H9 (cell line): ENCODE measurements around the gene PGLYRP2. TPM values are rescaled to one million over a fixed set of nuclear protein-coding genes. Genes with fewer than 3 reads are reported as not detected.

ENCODE experiments used
- DNase-seq: peaks from one replicate; pipeline ENCODE4 v3.0.0-alpha.2; 2017
- H2AFZ ChIP-seq: one replicate; pipeline ENCODE4 v1.6.1; 2013; ENCODE audit warnings: mild to moderate bottlenecking, low read length, control low read depth, moderate library complexity
- H2AK5ac ChIP-seq: 2 replicates; pipeline ENCODE4 v1.6.1; 2013; ENCODE audit warnings: low read length, control low read depth, mixed read lengths; ENCODE audit not compliant: insufficient read length
- H2BK120ac ChIP-seq: one replicate; pipeline ENCODE4 v1.6.1; 2013; ENCODE audit warnings: low read depth, mild to moderate bottlenecking, low read length, control low read depth, inconsistent platforms; ENCODE audit not compliant: poor library complexity, severe bottlenecking
- H2BK12ac ChIP-seq: 2 replicates; pipeline ENCODE4 v1.6.1; 2013; ENCODE audit warnings: low read length, control low read depth, mixed read lengths, low read depth; ENCODE audit not compliant: insufficient read length
- H2BK15ac ChIP-seq: 2 replicates; pipeline ENCODE4 v1.6.1; 2013; ENCODE audit warnings: low read depth, low read length, control low read depth
- H2BK20ac ChIP-seq: one replicate; pipeline ENCODE4 v1.6.1; 2013; ENCODE audit warnings: low read depth, mild to moderate bottlenecking, low read length, control low read depth, inconsistent platforms; ENCODE audit not compliant: poor library complexity, severe bottlenecking
- H2BK5ac ChIP-seq: 2 replicates; pipeline ENCODE4 v1.6.1; 2013; ENCODE audit warnings: low read length, control low read depth, mixed read lengths; ENCODE audit not compliant: insufficient read length
- H3K14ac ChIP-seq: 2 replicates; pipeline ENCODE4 v1.6.1; 2013; ENCODE audit warnings: low read length, control low read depth; ENCODE audit not compliant: insufficient read depth
- H3K18ac ChIP-seq: 2 replicates; pipeline ENCODE4 v1.6.1; 2013; ENCODE audit warnings: low read depth, mild to moderate bottlenecking, mixed read lengths, low read length, control low read depth; ENCODE audit not compliant: insufficient read length
- H3K23ac ChIP-seq: 2 replicates; pipeline ENCODE4 v1.6.1; 2013; ENCODE audit warnings: low read length, control low read depth, mixed read lengths, low read depth; ENCODE audit not compliant: insufficient read length
- H3K23me2 ChIP-seq: 2 replicates; pipeline ENCODE4 v1.6.1; 2013; ENCODE audit warnings: low read depth, mild to moderate bottlenecking, mixed read lengths, low read length, control low read depth; ENCODE audit not compliant: insufficient read length, poor library complexity, severe bottlenecking
- H3K27ac ChIP-seq: 2 replicates; pipeline ENCODE4 v1.5.1; 2013; ENCODE audit warnings: low read length, control low read depth, mixed read lengths, low read depth; ENCODE audit not compliant: insufficient read length
- H3K27me3 ChIP-seq: 2 replicates; pipeline ENCODE4 v1.6.1; 2013; ENCODE audit warnings: low read length, control low read depth, inconsistent platforms; ENCODE audit not compliant: insufficient read depth
- H3K4ac ChIP-seq: 2 replicates; pipeline ENCODE4 v1.6.1; 2013; ENCODE audit warnings: low read depth, mild to moderate bottlenecking, control low read depth, inconsistent platforms, low read length, moderate library complexity
- H3K4me1 ChIP-seq: 2 replicates; pipeline ENCODE4 v1.6.1; 2013; ENCODE audit warnings: low read length, control low read depth, inconsistent platforms; ENCODE audit not compliant: insufficient read depth
- H3K4me2 ChIP-seq: 2 replicates; pipeline ENCODE4 v1.6.1; 2013; ENCODE audit warnings: low read length, control low read depth, mixed read lengths; ENCODE audit not compliant: insufficient read length, insufficient read depth
- H3K56ac ChIP-seq: 2 replicates; pipeline ENCODE4 v1.6.1; 2013; ENCODE audit warnings: low read depth, mild to moderate bottlenecking, mixed read lengths, low read length, control low read depth; ENCODE audit not compliant: insufficient read length
- H3K79me1 ChIP-seq: 2 replicates; pipeline ENCODE4 v1.6.1; 2013; ENCODE audit warnings: low read depth, mild to moderate bottlenecking, moderate library complexity, low read length, control low read depth, inconsistent platforms; ENCODE audit not compliant: insufficient read depth, poor library complexity, severe bottlenecking
- H3K79me2 ChIP-seq: 2 replicates; pipeline ENCODE4 v1.6.1; 2013; ENCODE audit warnings: low read length, control low read depth, inconsistent platforms; ENCODE audit not compliant: insufficient read depth
- H3K9ac ChIP-seq: 2 replicates; pipeline ENCODE4 v1.6.1; 2013; ENCODE audit warnings: low read length, control low read depth, mixed read lengths; ENCODE audit not compliant: insufficient read length; ENCODE audit errors: extremely low read depth
- H3K9me3 ChIP-seq: one replicate; pipeline ENCODE4 v1.6.1; 2013; ENCODE audit warnings: low read depth, low read length, inconsistent platforms; ENCODE audit not compliant: control insufficient read depth
- H3T11ph ChIP-seq: one replicate; pipeline ENCODE4 v1.6.1; 2013; ENCODE audit warnings: mild to moderate bottlenecking, low read length, control low read depth, inconsistent platforms
- H4K20me1 ChIP-seq: one replicate; pipeline ENCODE4 v1.6.1; 2013; ENCODE audit not compliant: control insufficient read depth, insufficient read length, insufficient read depth
- H4K5ac ChIP-seq: 2 replicates; pipeline ENCODE4 v1.6.1; 2013; ENCODE audit warnings: low read depth, mild to moderate bottlenecking, mixed read lengths, low read length, control low read depth; ENCODE audit not compliant: insufficient read length
- H4K8ac ChIP-seq: replicated peaks from 2 replicates; pipeline ENCODE4 v1.6.1; 2013; ENCODE audit warnings: low read length, control low read depth, mixed read lengths, low read depth; ENCODE audit not compliant: insufficient read length
- H4K91ac ChIP-seq: 2 replicates; pipeline ENCODE4 v1.6.1; 2013; ENCODE audit warnings: low read depth, mild to moderate bottlenecking, moderate library complexity, mixed read lengths, low read length, control low read depth; ENCODE audit not compliant: insufficient read length
- H3K27ac Mint-ChIP-seq, 3 experiments: 2 replicates in 2 of 3; 3 replicates in 1 of 3; pipeline ENCODE4 v1.8.0; 2020 to 2021; ENCODE audit warnings: mixed read lengths in 3 of 3, mild to moderate bottlenecking in 1 of 3, moderate library complexity in 1 of 3
- H3K27me3 Mint-ChIP-seq: 2 replicates; pipeline ENCODE4 v1.8.0; 2021; ENCODE audit warnings: low read depth, mild to moderate bottlenecking, moderate library complexity, mixed read lengths
- H3K36me3 Mint-ChIP-seq, 3 experiments: 2 replicates in 2 of 3; 3 replicates in 1 of 3; pipeline ENCODE4 v1.8.0; 2020 to 2021; ENCODE audit warnings: low read depth in 3 of 3, mixed read lengths in 3 of 3; ENCODE audit not compliant: insufficient read depth in 1 of 3
- H3K4me1 Mint-ChIP-seq, 2 experiments: 2 replicates each; pipeline ENCODE4 v1.8.0; 2020; ENCODE audit warnings: mixed read lengths in 2 of 2
- H3K4me3 Mint-ChIP-seq, 2 experiments: 2 replicates in 1 of 2; 3 replicates in 1 of 2; pipeline ENCODE4 v1.8.0; 2020 to 2021; ENCODE audit warnings: mild to moderate bottlenecking in 2 of 2, mixed read lengths in 2 of 2, moderate library complexity in 1 of 2
- H3K9me3 Mint-ChIP-seq, 2 experiments: 2 replicates in 1 of 2; 3 replicates in 1 of 2; pipeline ENCODE4 v1.8.0; 2020; ENCODE audit warnings: mild to moderate bottlenecking in 2 of 2, mixed read lengths in 2 of 2, moderate library complexity in 1 of 2
- CTCF ChIP-seq: fragments of 200-600 bp; sonication (generic); conservative IDR thresholded peaks from 3 replicates; pipeline ENCODE4 v1.8.0; 2021; ENCODE audit warnings: antibody characterized with exemption, mild to moderate bottlenecking
- WGBS: extraction: QIAGEN DNeasy Blood & Tissue Kit; methylation state at CpG from one replicate; pipeline ENCODE4 v1.1.7; 2013; ENCODE audit warnings: missing lambda C conversion rate, low lambda C conversion rate, mixed read lengths; ENCODE audit not compliant: insufficient read length; ENCODE audit errors: extremely low coverage; 5-methylcytosine and 5-hydroxymethylcytosine counted together
- total RNA-seq: library from RNA; stranded (reverse); gene quantifications from 2 replicates; pipeline ENCODE4 v1.2.1, GENCODE V29; 2021

PGLYRP2 gene
- total RNA-seq, 1 experiment from 2014 or later = not detected

- H3K27ac ChIP-seq = no peak overlapping the region
- H3T11ph ChIP-seq = no peak overlapping the region
- H3K9ac ChIP-seq = no peak overlapping the region
- H3K56ac ChIP-seq = no peak overlapping the region
- Mint-ChIP-seq H3K4me3 (peak overlapping the region in 1 of 2 experiments; percentile 43; a peak in 1 of 5 replicates), H3K27ac (no peak overlapping the region), H3K4me1 (peaks cover 13% of the 10 kb centered on the region in 2 experiments), H3K9me3 (peaks cover 0 to 3% of the 10 kb centered on the region in 2 experiments; a peak in 3 of 5 replicates), H3K36me3 (peaks cover 41 to 53% (median 46%) of the 10 kb centered on the region in 3 experiments), H3K27me3 (no peaks in the 10 kb centered on the region)
- no peak overlapping the region for H4K5ac ChIP-seq
- H3K18ac ChIP-seq = no peak overlapping the region
- no peak overlapping the region for H4K91ac ChIP-seq
- WGBS = no CpG with 5 or more reads among the region's 16 CpGs
- TF ChIP-seq CTCF = no peak
- no peak overlapping the region for H3K4ac ChIP-seq
- no peak overlapping the region for H3K23ac ChIP-seq
- no peak overlapping the region for H2BK20ac ChIP-seq
- no peak overlapping the region for H2BK5ac ChIP-seq
- peaks cover 3% of the 10 kb centered on the region for H3K23me2 ChIP-seq
- H3K9me3 ChIP-seq = no peaks in the 10 kb centered on the region
- no peak overlapping the region for H4K8ac ChIP-seq
- no peak overlapping the region for H2BK12ac ChIP-seq
- peaks cover 4% of the 10 kb centered on the region; the same call in 1 of the 2 replicates for H3K79me2 ChIP-seq
- H4K20me1 ChIP-seq = no peaks in the 10 kb centered on the region
- H3K14ac ChIP-seq = no peak overlapping the region
- H3K4me1 ChIP-seq = no peaks in the 10 kb centered on the region; the same call in 1 of the 2 replicates
- H2BK120ac ChIP-seq = no peak overlapping the region
- H2AFZ ChIP-seq = no peak overlapping the region
- no peak overlapping the region for H2AK5ac ChIP-seq
- no peak overlapping the region for H2BK15ac ChIP-seq
- no peak for DNase-seq
- H3K79me1 ChIP-seq = peaks cover 6% of the 10 kb centered on the region
- H3K4me2 ChIP-seq = no peak overlapping the region
- H3K27me3 ChIP-seq = no peaks in the 10 kb centered on the region
Measured at GRCh38 chr19:15426485-15427349, 52.6 kb downstream of the PGLYRP2 start.
